CD4-positive, alpha-beta T cell (primary cell): ENCODE data around the gene ZMYM5. TPM values are rescaled to one million over a fixed set of nuclear protein-coding genes. Genes with fewer than 3 reads are reported as not detected.
"Not testable (repeated sequence)": the region's sequence is repeated elsewhere in the genome, so short reads cannot be mapped to it uniquely, and the experiment has no call there.

Source experiments
- ATAC-seq: fragments of 200-7000 bp; cut with Tn5 transposase; one replicate; pipeline ENCODE4 v1.10.0; 2022; ENCODE audit warnings: mild to moderate bottlenecking; ENCODE audit not compliant: poor library complexity
- CTCF ChIA-PET: fragments of 350-600 bp; sonication (Branson Sonifier 250); formaldehyde crosslinking; loops from one replicate; lab custom pipeline; 2021; ENCODE audit warnings: antibody characterized with exemption, inconsistent platforms; lab: Charles Lee
- POLR2A ChIA-PET: fragments of 350-600 bp; sonication (Branson Sonifier 250); formaldehyde crosslinking; loops from one replicate; lab custom pipeline; 2021; ENCODE audit warnings: antibody characterized with exemption, inconsistent platforms; lab: Charles Lee
- DNase-seq, 14 experiments: peaks; one replicate each; pipeline ENCODE4 v3.0.0-alpha.2; 2013 to 2020; ENCODE audit warnings: mixed read lengths in 2 of 14
- H3K27ac ChIP-seq, 2 donors: one replicate each; pipeline versions ENCODE4 v1.5.1 to v1.7.0; 2013; ENCODE audit warnings: low read length in 2 of 2, low read depth in 1 of 2, mild to moderate bottlenecking in 1 of 2
- H3K27me3 ChIP-seq, 2 experiments: 1 replicate in 1 of 2; 2 replicates in 1 of 2; pipeline versions ENCODE4 v1.6.1 to v1.7.0; 2013; ENCODE audit warnings: low read length in 2 of 2, control low read depth in 1 of 2, mild to moderate bottlenecking in 1 of 2, moderate library complexity in 1 of 2; ENCODE audit not compliant: insufficient read depth in 2 of 2, control insufficient read depth in 1 of 2
- H3K36me3 ChIP-seq: one replicate; pipeline ENCODE4 v1.6.1; 2013; ENCODE audit warnings: low read length, control low read depth; ENCODE audit not compliant: insufficient read depth
- H3K4me1 ChIP-seq: one replicate; pipeline ENCODE4 v1.6.1; 2013; ENCODE audit warnings: low read length, control low read depth; ENCODE audit not compliant: insufficient read depth
- H3K4me3 ChIP-seq: one replicate; pipeline ENCODE4 v1.5.1; 2013; ENCODE audit warnings: mild to moderate bottlenecking, low read length, moderate library complexity
- H3K9me3 ChIP-seq, 2 experiments: 1 replicate in 1 of 2; 2 replicates in 1 of 2; pipeline versions ENCODE4 v1.6.1 to v1.7.0; 2013; ENCODE audit warnings: low read length in 2 of 2, mild to moderate bottlenecking in 2 of 2, control low read depth in 1 of 2, moderate library complexity in 1 of 2; ENCODE audit not compliant: control insufficient read depth in 1 of 2, insufficient read depth in 1 of 2
- H3K27ac Mint-ChIP-seq: one replicate; pipeline ENCODE4 v1.8.0; 2020; ENCODE audit warnings: mixed read lengths
- H3K27me3 Mint-ChIP-seq: one replicate; pipeline ENCODE4 v1.8.0; 2021; ENCODE audit warnings: mixed read lengths
- H3K36me3 Mint-ChIP-seq: one replicate; pipeline ENCODE4 v1.8.0; 2021; ENCODE audit warnings: low read depth, mixed read lengths
- H3K4me1 Mint-ChIP-seq: one replicate; pipeline ENCODE4 v1.8.0; 2021; ENCODE audit warnings: low read depth, mixed read lengths
- H3K4me3 Mint-ChIP-seq: one replicate; pipeline ENCODE4 v1.8.0; 2020; ENCODE audit warnings: mild to moderate bottlenecking, mixed read lengths
- H3K9me3 Mint-ChIP-seq: one replicate; pipeline ENCODE4 v1.8.0; 2020; ENCODE audit warnings: mixed read lengths
- intact Hi-C, 2 experiments: fragments of 100-400 bp; cut with DNase I in 1 of 2; cut with micrococcal nuclease in 1 of 2; formaldehyde crosslinking; loops; one replicate each; pipeline versions ENCODE4 v1.15.1 to v1.9.0; 2023 to 2025; cut with DNase I, micrococcal nuclease
- total RNA-seq, 174 experiments: library from RNA in 2 of 174; stranded (reverse) in 2 of 174; gene quantifications; one replicate each; pipeline ENCODE4 v1.2.3 and lab custom pipeline; 2021 to 2026
- TF ChIP-seq, protein P1 (sequence below): fragments of 200-600 bp; IDR thresholded peaks from one replicate; pipeline ENCODE4 v1.8.0; 2022; ENCODE audit warnings: antibody characterized with exemption, mild to moderate bottlenecking

ZMYM5 gene
- total RNA-seq, 2 experiments from 2014 or later = 29.2 to 32.1 TPM

DNA sequence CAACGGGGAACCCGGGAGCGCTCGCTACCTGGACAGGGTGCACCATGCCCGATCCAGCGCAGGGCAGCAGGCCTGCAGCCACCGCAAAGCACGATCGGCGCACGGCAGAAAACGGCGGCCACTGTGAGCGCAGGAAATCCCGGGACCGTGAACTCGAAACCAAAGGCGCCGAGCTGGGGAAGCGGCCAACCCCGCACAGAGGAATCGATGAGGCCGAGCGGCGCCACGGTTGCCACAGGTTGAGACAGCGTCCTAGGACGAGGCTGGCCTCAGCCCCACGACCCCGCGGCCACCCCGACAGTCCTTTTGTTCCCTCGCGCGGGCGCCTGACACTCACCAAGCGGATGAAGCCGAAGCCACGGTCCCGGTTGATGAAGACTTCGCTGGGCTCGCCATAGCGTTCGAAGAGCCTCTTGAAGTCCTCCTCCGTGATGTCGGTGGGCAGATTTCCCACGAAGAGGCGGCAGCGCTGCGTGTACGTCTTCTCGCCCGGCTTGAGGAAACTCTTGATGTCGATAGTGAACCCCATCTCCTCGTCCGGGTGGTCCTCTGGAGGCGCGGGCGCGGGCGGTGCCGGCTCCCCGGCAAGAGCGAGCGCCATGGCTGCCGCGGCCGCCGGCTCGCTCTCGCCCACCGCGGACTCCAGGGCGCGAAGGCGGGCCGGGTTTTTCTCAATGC lies 81.3 kb downstream of the ZMYM5 start:
- CTCF ChIA-PET = interaction anchor here (0.5 to 1.0 kb wide), 2 partner anchors 93 to 415 kb away, joined by 3 to 5 read pairs; no protein-coding TSS in a partner anchor
- H3K36me3 Mint-ChIP-seq = peaks cover 19% of the 10 kb centered on the region
- ATAC-seq (peak; percentile 49), DNase-seq (peak in 13 of 14 experiments; percentile 30 to 74 (median 46))
- H3K9me3 Mint-ChIP-seq = no peaks in the 10 kb centered on the region
- intact Hi-C loops = loop anchor here (2.0 to 5.0 kb wide), 4 partner anchors 81 to 179 kb away; partner anchors contain the start of genes MPHOSPH8 (in 2 of the 2), ZMYM2 (in 1 of the 2) and ZMYM5 (in 1 of the 2)
- H3K4me1 Mint-ChIP-seq = peaks cover 11% of the 10 kb centered on the region
- H3K27ac Mint-ChIP-seq = peak overlapping the region; percentile 95
- Histone ChIP-seq H3K4me3 (peak overlapping the region; percentile 100), H3K27ac (peak overlapping the region; percentile 85 to 96), H3K4me1 (peaks cover 16% of the 10 kb centered on the region), H3K36me3 (no peaks in the 10 kb centered on the region), H3K9me3 (no peaks in the 10 kb centered on the region), H3K27me3 (no peaks in the 10 kb centered on the region)
- TF ChIP-seq, protein P1, sequence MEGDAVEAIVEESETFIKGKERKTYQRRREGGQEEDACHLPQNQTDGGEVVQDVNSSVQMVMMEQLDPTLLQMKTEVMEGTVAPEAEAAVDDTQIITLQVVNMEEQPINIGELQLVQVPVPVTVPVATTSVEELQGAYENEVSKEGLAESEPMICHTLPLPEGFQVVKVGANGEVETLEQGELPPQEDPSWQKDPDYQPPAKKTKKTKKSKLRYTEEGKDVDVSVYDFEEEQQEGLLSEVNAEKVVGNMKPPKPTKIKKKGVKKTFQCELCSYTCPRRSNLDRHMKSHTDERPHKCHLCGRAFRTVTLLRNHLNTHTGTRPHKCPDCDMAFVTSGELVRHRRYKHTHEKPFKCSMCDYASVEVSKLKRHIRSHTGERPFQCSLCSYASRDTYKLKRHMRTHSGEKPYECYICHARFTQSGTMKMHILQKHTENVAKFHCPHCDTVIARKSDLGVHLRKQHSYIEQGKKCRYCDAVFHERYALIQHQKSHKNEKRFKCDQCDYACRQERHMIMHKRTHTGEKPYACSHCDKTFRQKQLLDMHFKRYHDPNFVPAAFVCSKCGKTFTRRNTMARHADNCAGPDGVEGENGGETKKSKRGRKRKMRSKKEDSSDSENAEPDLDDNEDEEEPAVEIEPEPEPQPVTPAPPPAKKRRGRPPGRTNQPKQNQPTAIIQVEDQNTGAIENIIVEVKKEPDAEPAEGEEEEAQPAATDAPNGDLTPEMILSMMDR = no peak
- POLR2A ChIA-PET = interaction anchor here (0.7 to 4.0 kb wide), 11 partner anchors 9 to 1058 kb away, joined by 3 to 74 read pairs (median 5); partner anchors contain the start of genes MPHOSPH8 and ZMYM5
- H3K4me3 Mint-ChIP-seq = peak overlapping the region; percentile 91
- H3K27me3 Mint-ChIP-seq = no peaks in the 10 kb centered on the region

DNA sequence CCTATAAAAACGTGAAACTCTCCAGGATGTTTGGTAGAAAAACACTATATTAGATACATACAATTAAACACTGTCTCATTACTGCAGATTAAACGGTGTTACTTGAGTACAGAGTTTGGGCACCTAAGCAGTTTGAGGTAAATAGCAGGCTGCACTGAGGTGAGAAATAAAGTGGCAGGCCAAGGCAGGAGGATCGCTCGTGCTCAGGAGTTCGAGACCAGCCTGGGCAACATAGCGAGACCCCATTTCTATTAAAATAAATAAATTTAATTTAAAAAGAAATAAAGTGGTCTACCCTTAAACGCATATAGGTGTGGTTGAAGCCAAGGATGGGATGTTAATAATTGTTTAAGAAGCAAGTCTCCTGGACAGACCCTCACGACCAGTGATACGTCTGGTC lies 81.9 kb downstream of the ZMYM5 start:
- peak overlapping the region in 1 of 2 donors; percentile 96 for H3K27ac ChIP-seq
- CTCF ChIA-PET = interaction anchor here (0.6 kb wide), 1 partner anchor 24 kb away, joined by 4 read pairs; no protein-coding TSS in a partner anchor
- TF ChIP-seq, protein P1 = no peak
- no peaks in the 10 kb centered on the region for H3K27me3 ChIP-seq
- H3K36me3 ChIP-seq = no peaks in the 10 kb centered on the region
- Mint-ChIP-seq H3K4me3 (peak overlapping the region; percentile 91), H3K27ac (peak overlapping the region; percentile 95), H3K9me3 (no peaks in the 10 kb centered on the region), H3K27me3 (no peaks in the 10 kb centered on the region), H3K4me1 (peaks cover 11% of the 10 kb centered on the region), H3K36me3 (peaks cover 19% of the 10 kb centered on the region)
- H3K9me3 ChIP-seq = no peaks in the 10 kb centered on the region
- POLR2A ChIA-PET = interaction anchor here (0.8 to 4.0 kb wide), 6 partner anchors 9 to 337 kb away, joined by 3 to 74 read pairs (median 11); partner anchors contain the start of genes MPHOSPH8 and ZMYM5
- peak overlapping the region; percentile 100 for H3K4me3 ChIP-seq
- ATAC-seq (no peak), DNase-seq (peak in 4 of 14 experiments; percentile 4 to 15 (median 12))
- intact Hi-C loops = loop anchor here (5.0 kb wide), 1 partner anchor 149 kb away; the partner anchor contains the start of gene MPHOSPH8 (in 2 of the 2)
- H3K4me1 ChIP-seq = peaks cover 20% of the 10 kb centered on the region

DNA sequence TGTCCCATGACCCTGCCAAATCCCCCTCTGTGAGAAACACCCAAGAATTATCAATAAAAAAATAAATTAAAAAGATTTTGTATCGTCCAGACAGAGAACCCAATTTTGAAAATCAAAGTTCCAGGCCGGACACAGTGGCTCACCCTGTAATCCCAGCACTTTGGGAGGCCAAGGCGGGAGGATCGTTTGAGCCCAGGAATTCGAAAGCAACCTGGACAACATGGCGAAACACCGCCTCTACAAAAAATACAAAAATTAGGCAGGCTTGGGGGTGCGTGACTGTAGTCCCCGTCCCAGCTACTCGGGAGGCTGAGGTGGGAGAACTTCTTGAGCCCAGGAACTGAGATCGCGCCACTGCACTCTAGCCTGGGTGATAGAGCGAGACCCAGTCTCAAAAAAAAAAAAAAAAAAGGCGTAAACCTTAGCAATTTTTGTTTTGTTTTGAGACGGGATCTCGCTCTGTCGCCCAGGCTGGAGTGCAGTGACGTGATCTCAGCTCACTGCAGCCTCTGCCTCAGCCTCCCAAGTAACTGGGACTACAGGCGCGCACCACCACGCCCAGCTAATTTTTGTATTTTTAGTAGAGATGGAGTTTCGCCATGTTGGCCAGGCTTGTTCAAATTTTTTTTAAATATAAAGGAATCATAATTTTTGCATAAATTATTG lies 82.6 kb downstream of the ZMYM5 start:
- not testable (repeated sequence) for H3K9me3 ChIP-seq, H3K27ac ChIP-seq, H3K36me3 ChIP-seq, H3K27me3 ChIP-seq, ATAC-seq, H3K27me3 Mint-ChIP-seq, H3K9me3 Mint-ChIP-seq
- peaks cover 22% of the 10 kb centered on the region for H3K36me3 Mint-ChIP-seq
- intact Hi-C loops = loop anchor here (5.0 kb wide), 1 partner anchor 149 kb away; the partner anchor contains the start of gene MPHOSPH8 (in 2 of the 2)
- H3K4me1 Mint-ChIP-seq = peaks cover 15% of the 10 kb centered on the region
- H3K4me1 ChIP-seq = peaks cover 26% of the 10 kb centered on the region
- H3K27ac Mint-ChIP-seq = peak overlapping the region; percentile 95
- H3K4me3 ChIP-seq = peak overlapping the region; percentile 100
- CTCF ChIA-PET = interaction anchor here (0.6 kb wide), 1 partner anchor 24 kb away, joined by 4 read pairs; no protein-coding TSS in a partner anchor
- POLR2A ChIA-PET = interaction anchor here (0.6 to 4.0 kb wide), 3 partner anchors 37 to 147 kb away, joined by 4 to 74 read pairs (median 19); partner anchors contain the start of genes MPHOSPH8 and ZMYM5
- DNase-seq = peak in 4 of 14 experiments; percentile 6 to 33 (median 20)
- peak overlapping the region; percentile 91 for H3K4me3 Mint-ChIP-seq

Other genes with a start within 250 kb of the ZMYM5 start
- gene MPHOSPH8, start 230.0 kb downstream of the ZMYM5 start, total RNA-seq = 10 to 100 TPM; 48.0 to 51.2 TPM
- 10 to 100 TPM; 71.0 to 71.9 TPM for gene PSPC1, start 80.7 kb downstream of the ZMYM5 start, total RNA-seq
- 100 to 1,000 TPM; 106 to 110 TPM for gene ZMYM2, start 95.1 kb upstream of the ZMYM5 start, total RNA-seq